HG03442 (cell line): ENCODE measurements around the gene PLK1.

ENCODE experiments used
- ATAC-seq: cut with Tn5 transposase; IDR thresholded peaks from one replicate; pipeline ENCODE4 v1.9.1; 2021; ENCODE audit warnings: mild to moderate bottlenecking, moderate library complexity; ENCODE audit not compliant: unreplicated experiment

Gene PLK1

DNA sequence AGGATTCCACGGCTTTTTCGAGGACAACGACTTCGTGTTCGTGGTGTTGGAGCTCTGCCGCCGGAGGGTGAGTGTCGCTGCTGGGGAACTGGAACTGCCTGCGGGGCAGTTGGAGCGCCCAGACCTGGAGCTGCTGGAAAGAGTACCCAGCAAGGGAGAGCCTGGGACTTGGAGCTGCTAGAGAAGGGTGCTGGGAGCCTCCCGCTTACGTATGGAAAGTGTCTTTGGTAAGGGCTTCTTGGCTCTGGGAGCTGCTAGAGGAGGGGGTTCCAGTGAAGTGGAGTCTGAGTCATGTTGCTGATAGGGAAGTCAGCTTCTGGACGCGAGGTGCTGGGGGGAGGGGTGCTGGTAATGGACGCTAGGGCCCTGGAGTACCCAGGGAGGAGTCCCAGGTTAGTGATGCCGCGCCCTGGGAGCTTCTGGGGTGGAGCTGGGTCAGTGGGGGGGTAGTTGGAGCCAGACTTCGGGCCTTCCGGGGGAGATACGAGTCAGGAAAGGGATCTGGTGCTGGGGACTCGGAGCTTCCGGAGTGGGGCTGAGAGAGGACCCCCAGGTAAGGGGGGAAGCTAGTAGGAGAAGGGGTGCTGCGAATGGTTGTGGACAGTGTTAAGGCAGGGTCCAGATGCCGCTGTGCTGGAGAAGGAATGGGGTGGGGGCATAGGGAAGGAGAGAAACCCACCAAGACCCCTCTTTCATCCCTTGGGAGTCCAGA is 741 bp downstream of the PLK1 start:
- ATAC-seq = no peak

DNA sequence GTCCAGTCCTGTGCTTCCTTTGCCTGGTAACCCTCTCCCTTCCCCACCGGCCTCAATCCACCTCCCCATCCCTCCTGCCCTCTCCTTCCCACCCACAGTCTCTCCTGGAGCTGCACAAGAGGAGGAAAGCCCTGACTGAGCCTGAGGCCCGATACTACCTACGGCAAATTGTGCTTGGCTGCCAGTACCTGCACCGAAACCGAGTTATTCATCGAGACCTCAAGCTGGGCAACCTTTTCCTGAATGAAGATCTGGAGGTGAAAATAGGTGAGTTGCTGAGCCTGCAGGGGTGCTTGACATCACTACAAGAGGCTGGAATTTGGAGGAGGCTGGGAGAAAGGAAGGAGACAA is 1.3 kb downstream of the PLK1 start:
- no peak for ATAC-seq

DNA sequence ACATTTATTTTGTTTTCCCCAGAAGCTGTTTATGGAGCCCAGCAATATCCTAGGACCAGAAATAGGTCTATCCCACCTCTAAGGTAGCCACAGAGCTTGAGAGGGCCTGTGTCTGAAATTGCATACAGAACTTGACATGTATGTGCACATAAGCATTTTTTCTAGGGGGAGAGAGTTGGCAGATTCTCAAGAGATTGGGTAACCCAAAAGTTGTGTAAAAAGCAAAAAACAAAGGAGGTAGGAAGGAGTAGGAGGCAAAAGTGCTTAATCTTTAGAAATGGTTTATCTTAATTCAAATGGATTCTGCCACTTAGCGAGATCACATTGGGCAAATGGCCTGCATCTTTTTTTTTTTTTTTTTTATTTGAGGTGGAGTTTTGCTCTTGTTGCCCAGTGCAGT is 3.5 kb downstream of the PLK1 start:
- ATAC-seq = no peak

DNA sequence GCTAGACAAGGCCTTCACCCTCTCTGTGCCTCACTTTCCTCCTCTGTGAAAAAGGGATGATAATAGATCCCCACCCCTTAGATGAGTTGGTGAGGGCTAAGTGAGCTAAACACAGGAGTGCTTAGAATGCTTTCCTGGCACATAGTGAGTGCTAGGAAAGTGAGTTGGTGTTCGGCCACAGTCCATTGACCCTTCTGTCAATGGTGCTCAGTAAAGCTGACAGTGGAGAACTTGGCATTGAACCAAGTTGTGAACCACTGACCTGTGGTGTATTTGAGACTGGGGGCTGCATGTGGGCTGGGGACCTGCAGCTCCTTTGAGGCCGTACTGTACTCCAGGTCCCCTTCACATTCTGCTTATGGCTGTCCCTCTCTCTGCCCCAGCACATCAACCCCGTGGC is 4.8 kb downstream of the PLK1 start:
- no peak for ATAC-seq

DNA sequence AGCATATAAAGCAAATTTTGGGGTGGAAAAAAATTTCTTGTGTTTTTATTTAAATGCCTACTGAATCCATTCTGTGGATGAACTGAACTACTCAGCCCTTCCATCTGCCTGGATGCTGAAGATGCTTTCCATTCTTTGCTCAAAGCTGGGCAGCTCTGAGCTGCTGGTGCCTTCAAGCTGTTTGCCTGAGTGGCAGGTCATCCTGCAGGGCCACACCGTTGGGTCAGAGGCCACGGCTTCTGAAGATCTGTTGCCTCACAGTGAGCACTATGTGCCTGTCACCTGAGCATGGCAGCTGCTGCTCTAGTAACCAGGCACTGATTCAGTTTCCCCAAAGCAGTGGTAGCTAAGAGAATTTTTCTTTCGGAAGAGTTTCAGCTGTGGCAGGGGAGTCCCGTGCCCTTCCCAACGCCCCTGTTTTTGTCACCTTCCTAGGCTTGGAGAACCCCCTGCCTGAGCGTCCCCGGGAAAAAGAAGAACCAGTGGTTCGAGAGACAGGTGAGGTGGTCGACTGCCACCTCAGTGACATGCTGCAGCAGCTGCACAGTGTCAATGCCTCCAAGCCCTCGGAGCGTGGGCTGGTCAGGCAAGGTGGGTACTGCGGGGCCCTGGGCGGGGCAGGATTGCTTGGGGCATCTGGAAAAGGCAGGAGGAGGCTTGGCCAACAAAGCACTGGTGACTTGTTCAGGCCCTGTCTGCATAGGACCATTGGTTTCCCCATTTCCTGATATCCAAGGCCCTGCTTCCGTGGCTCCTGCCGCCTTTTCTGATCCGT is 8.5 kb downstream of the PLK1 start:
- ATAC-seq = no peak

DNA sequence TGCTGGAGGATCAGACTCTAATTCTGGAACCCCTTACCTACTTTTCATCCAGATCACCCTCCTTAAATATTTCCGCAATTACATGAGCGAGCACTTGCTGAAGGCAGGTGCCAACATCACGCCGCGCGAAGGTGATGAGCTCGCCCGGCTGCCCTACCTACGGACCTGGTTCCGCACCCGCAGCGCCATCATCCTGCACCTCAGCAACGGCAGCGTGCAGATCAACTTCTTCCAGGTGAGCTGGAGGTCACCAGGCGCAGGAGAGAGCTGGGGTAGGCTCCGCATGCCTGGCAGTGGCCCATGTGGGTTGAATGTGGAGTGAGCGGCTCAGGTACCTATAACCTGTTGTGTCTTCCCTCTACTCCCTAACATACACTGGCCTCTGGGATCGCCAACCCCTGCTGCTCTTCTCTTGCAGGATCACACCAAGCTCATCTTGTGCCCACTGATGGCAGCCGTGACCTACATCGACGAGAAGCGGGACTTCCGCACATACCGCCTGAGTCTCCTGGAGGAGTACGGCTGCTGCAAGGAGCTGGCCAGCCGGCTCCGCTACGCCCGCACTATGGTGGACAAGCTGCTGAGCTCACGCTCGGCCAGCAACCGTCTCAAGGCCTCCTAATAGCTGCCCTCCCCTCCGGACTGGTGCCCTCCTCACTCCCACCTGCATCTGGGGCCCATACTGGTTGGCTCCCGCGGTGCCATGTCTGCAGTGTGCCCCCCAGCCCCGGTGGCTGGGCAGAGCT is 10.9 kb downstream of the PLK1 start:
- no peak for ATAC-seq

DNA sequence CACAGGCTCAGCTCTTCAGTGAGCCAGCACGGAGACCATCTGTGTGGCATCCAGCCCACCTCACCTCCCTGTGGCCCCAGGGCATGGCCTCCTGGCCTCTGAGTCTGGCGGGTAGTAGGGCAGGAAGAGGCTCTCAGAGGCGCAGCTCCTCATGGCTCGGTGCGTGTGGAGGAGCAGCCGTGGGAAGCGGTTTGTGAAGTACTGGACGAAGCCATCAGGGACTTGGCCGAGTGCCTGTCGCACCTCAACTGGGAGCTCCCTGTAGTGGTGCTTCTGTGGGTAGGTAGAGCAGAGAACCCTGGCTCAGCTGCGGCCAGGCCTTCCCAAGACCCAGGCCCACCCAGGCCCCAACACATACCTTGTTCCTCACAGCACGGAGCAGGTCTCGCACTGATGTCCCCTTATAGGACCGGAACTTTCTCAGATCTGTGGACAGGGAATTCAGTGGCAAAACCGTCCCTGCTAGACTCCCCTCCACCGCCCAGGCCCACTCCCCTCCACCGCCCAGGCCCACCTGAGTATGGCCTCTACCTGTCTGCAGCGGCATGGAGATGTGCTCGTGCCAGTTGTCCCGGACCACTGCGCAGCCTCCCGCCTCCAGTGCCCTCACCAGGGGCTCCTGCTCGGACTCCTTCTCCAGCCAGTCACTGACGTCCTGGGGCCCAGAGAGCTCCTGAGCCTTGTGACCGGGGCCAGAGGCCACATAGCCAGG is 12.2 kb downstream of the PLK1 start:
- no peak for ATAC-seq

DNA sequence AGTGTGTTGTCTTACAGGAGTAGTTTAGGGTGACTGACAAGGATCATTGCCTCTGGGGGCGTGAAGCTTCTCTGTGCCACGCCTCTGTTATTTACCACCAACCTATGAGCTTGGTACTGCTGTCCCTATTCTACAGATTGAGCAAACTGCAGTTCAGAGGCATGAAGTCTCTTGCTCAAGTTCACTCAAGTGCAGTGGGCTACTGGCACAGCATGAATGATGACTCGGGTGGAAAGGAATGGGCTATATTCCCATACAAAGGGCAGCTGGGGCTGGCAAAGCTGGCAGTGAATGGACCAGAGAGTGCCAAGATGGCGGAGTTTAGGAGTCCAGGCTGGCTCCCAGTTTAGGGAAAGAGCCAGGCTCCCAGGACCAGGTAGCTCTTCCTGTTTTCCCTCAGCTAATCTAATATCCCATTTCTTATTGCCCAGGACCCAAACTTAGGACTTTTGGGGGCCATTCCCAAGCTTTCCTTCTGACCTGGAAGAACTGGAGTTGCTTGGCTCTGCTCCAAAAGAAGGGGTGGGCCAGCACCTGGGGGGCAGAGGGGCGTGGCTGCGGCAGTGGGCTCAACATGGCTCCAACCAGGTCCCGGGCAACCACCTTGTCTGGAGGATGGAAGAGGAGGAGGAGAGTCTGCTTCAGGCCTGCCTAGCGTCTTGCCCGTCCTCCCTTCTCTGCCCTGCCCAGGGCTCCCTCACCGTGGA is 12.9 kb downstream of the PLK1 start:
- ATAC-seq = no peak

DNA sequence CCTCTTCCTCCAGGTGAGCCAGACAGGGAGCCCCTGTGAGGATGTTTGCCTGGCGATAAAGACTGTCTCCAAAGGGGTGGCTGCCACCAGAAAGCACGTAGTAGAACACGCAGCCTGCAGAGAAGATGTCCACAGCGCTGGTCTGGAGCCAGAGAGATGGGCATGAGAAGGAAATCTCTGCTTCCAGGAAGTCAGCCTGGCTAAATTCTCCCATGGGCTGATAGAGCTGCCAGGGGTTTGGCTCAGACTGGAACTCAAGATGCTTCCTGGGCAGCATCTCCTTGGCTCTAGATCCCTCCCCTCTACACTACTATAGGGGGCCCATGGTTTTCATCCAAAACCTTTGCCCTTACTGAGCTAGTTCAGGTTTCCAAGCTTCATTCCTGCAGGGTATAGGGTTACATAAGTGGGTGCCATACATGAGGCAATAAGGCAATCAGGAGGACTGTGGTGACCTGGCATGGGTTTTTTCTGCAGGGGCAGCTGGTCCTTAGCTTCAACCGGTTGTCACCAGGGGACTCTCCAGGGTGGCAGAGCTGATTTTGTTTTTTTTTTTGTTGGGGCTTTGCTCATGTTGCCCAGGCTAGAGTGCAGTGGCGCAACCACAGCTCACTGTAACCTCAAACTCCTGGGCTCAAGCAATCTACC is 13.6 kb downstream of the PLK1 start:
- no peak for ATAC-seq

DNA sequence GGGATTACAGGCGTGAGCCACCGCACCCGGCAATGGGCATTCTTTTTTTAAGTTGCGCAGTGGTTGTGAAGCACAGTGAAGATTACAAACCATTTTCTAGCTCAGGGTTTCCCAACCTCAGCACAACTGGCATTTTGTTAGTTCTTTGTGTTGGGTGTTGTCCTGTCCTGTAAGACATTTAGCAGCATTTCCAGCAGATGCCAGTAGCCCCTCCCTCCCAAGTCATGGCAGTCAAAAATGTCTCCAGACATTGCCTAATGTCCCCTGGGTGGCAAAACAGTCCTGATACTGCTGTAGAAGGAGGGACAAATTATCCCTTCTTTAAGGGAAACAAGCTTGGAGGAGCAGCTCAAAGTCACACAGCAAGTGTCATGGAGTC is 15.6 kb downstream of the PLK1 start:
- ATAC-seq = no peak

DNA sequence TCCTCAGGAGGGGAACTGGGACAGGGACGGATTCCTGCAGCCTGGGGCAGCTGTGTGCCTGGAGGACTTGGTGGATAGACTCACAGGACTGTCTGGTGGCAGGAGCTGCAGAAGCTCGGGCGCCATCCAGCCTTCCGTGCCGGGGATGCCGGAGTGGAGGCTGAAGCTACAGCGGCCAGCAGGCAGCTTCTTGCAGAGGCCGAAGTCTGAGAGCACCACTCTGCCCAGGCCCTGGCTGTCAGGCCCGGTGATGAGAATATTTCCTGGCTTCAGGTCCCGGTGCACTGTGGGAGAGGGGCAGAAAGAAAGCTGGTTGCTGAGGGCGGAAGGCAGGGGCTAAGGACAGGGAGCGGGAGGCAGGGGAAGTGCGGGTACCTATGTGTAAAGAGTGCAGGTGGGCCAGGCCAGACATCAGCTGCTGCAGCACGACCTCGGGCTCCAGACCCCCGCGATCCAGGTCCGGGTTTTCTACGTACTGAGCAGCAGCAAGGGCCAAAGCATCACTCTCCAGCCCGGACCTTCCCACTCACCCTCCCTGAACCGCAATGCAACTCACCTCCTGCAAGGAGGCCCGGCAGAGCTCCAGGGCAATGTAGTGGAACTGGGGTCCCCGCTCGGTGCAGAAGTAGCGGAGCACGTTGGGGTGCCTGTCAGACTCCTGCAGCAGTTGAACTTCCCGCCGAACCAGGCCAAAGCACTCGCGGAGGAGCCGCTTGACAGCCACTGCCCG is 16.1 kb downstream of the PLK1 start:
- no peak for ATAC-seq

DNA sequence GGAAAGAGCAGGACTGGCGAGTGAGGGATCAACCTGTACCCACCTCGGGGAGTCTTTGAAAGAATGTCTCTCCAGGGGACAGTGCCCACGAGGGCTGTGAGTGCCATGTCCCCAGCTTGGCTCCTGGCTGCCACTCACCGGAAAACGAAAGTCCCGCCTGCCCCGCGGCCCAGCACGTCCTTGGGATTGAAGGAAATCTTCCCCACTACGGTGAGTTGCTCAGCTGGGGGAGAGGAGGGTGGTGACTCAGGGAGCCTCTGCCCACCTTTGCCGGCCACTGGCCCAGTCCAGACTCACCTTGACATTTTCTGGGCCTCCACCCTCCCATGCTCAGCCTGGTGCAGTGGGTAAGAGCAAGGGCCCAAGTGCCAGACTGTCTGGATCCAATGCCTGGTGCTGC is 17.1 kb downstream of the PLK1 start:
- no peak for ATAC-seq

DNA sequence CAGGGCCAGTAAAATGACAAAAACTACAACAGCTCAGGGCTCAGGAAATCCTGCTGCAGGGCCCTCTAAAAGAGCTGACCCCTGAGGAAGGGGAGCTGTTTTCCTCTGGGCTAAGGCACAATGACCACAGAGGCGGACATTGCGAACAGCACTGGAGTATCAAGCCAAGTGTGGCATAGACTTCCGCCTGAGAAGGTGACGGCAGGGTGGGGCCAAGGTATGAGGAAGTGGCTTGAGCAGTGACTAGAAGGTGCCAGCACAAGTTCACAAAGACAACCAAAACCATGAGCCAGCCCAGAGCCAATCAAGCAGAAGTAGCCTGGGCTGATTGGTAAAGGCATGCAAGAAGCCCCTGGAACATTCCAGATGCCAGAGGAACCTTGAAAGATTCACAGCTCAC is 20.4 kb downstream of the PLK1 start:
- ATAC-seq = no peak

DNA sequence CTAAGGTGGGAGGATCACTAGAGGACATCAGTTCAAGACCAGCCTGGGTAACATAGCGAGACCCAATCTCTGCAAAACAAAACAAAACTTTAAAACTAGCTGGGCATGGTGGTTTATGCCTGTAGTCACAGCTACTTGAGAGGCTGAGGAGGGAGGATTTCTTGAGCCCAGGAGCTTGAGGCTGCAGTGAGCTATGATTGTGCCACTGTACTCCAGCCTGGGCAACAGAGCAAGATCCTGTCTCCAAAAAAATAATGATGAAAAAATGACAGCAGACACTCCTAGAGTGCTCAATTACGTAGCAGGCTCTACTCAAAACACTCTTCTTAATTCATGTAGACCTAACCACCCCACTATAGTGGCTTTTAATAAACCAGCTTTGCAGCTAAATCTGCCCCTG is 21.4 kb downstream of the PLK1 start:
- ATAC-seq = no peak

DNA sequence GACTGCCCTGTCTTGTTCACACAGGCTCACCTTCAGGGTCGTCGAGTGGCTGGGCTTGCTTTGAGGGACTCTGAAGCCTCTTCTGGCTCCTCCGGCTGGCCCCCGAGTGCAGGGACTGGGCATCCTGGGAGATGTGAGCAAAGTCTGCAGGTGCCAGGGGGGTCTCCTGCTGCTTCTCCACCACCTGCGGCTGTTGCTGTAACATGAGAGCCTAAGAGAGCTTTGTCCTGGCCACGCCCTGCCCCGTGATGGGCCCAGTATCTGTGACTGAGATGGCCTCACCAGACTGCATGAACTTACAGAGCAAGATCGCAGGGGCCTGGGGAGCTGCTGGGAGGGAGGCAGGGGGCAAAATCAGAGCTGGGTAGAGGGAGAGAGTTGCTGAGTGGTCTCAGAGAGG is 21.8 kb downstream of the PLK1 start:
- no peak for ATAC-seq

DNA sequence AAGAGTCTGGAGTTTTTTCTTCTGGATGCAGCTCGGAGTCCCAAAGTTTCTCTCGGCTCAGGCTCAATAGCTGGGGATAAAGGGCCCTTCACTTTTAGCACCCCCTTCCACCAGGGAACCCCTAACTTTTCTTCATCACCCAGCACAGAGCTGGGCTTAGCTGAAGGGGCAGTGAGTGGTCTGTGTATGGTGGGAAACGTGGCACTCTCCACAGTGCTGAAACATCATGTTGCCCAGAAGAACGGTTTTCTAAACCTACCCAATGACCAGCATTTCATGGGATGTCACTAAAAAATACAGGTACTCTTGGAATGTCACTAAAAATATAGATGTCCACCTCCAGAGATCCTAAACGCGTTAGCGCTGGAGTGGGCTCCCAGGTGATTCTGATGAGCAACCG is 22.4 kb downstream of the PLK1 start:
- ATAC-seq = no peak

DNA sequence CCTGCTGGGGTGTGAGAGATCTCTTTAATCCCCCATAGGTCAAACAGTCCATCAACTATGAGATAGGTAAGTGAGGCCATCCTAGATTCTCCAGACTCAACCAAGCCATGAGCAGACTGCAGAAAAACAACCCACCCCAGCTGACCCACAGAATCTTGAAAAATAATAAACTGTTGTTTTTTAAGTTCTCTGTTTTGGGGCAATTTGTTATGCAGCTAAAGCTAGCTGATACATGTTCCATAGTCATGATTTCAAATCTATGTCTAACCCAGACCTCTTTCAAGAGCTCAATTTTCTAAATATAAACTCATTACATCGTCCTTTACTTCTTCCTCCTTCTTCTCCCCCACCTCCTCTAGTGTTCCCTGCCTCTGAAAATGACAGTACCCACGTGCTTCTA is 24.3 kb downstream of the PLK1 start:
- ATAC-seq = no peak

DNA sequence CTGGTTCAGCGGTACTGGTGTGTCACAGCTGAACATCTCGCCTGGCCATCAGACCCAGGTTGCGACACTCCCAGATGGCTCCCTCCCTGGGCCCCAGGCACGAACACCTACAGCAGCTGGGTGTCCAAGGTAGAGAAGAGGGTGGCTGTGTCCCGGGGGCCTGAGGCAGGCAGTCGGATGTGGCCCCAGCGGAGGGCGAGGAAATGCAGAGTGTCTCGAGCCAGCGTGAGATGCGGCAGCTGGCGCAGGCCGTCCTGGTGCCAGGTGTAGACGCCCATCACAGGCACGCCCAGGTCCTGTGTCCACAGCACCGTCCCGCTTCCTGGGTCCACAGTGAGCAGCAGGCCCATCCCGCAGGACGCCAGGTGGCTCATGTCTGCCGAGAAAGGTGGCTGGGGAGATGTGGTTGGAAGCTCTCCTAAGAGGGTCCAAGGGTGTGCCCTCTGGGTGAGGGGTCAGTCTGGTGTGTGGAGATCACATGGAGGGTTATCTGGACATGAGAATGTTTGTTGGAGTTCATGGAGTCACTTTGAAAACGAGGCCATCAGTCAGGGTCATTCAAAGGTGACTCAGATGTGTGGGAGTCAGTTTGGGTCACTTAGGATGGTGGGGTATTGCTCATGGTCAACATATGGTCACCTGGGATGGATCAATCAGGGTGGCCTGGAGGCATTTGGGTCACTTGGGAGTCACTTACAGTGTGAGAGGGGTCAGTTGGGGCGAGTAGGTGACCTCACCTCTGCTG is 26.3 kb downstream of the PLK1 start:
- ATAC-seq = no peak

DNA sequence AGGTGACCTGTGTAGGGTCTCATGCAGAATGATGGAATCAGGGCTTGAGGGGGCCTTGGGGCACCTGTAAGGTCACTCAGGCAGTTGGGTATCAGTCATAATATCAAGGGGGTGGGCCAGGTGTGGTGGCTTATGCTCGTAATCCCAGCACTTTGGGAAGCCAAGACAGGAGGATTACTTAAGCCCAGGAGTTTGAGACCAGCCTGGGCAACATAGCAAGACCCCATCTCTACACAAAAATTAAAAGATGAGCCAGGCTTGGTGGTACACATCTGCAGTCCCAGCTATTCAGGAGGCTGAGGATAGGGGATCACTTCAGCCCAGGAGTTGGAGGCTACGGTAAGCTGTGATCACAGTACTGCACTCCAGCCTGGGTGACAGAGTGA is 26.8 kb downstream of the PLK1 start:
- ATAC-seq = no peak
